AG09319 (cell line): ENCODE measurements around the gene IFT172.
A peak's percentile ranks its signal among the peaks of the same experiment; 100 is the strongest.
"Not testable (repeated sequence)": the region's sequence is repeated elsewhere in the genome, so short reads cannot be mapped to it uniquely, and the experiment has no call there.

Experiments used
- DNase-seq: peaks from one replicate; pipeline ENCODE4 v3.0.0-alpha.2; 2010; ENCODE audit warnings: low read depth; ENCODE audit errors: extremely low read depth
- CTCF ChIP-seq: IDR thresholded peaks from 2 replicates; pipeline ENCODE4 v1.5.1; 2011; ENCODE audit warnings: low read depth, mild to moderate bottlenecking, inconsistent platforms, low read length, moderate library complexity

IFT172 gene

GRCh38 chr2:27489498-27490397 lies at the start of gene IFT172:
Gene IFT172 (minus strand): TSS chr2:27489743. CDS start chr2:27489653, 90 bp downstream.
- peak; percentile 91 for DNase-seq
- no peak for TF ChIP-seq CTCF

- DNase-seq, result not testable (repeated sequence)
These were observed 49.4 kb upstream of the IFT172 start for GRCh38 chr2:27538839-27539450.

GRCh38 chr2:27537287-27537686 lies 47.7 kb upstream of the IFT172 start:
- TF ChIP-seq CTCF, result no peak
- no peak for DNase-seq

GRCh38 chr2:27531983-27532382 lies 42.4 kb upstream of the IFT172 start:
- TF ChIP-seq CTCF, result no peak
- DNase-seq, result no peak

GRCh38 chr2:27527182-27527581 lies 37.6 kb upstream of the IFT172 start:
- DNase-seq, result no peak
- no peak for TF ChIP-seq CTCF

GRCh38 chr2:27522400-27522945 lies 32.9 kb upstream of the IFT172 start:
- no peak for TF ChIP-seq CTCF
- DNase-seq, result no peak

GRCh38 chr2:27520316-27520715 lies 30.8 kb upstream of the IFT172 start:
- no peak for TF ChIP-seq CTCF
- DNase-seq, result no peak

GRCh38 chr2:27518782-27519113 lies 29.2 kb upstream of the IFT172 start:
- DNase-seq, result no peak
- no peak for TF ChIP-seq CTCF
